Tracheal epithelial cell (primary cell): ENCODE measurements around the gene NCOR2. TPM values are rescaled to one million over a fixed set of nuclear protein-coding genes. Genes with fewer than 3 reads are reported as not detected.

Experiments used
- total RNA-seq: library from RNA; depleted of rRNA; stranded (reverse); fragments of >200 nt; gene quantifications from 2 replicates; pipeline ENCODE4 v1.2.1, GENCODE V29; 2014

NCOR2 gene
- total RNA-seq = 34.7 and 41.1 TPM in 2 replicates

GRCh38 chr12:124566997-124567672 lies at the start of gene NCOR2:
NCOR2 (minus strand) TSS chr12:124567612; CDS start chr12:124495251, 72,361 bp downstream.

